Liver (tissue), 9 donors: ENCODE data around the gene FAM13A. TPM values are rescaled to one million over a fixed set of nuclear protein-coding genes. Genes with fewer than 3 reads are reported as not detected.

Experiments used
- DNase-seq: peaks from one replicate; pipeline ENCODE4 v3.0.0-alpha.2; 2017; ENCODE audit warnings: low spot score
- H3K27ac ChIP-seq, 2 donors: one replicate each; pipeline ENCODE4 v1.7.0; 2013; ENCODE audit warnings: inconsistent platforms in 2 of 2, low read length in 2 of 2, control low read depth in 1 of 2, low read depth in 1 of 2, mild to moderate bottlenecking in 1 of 2
- H3K27me3 ChIP-seq, 4 donors: one replicate each; pipeline versions ENCODE4 v1.6.1 to v1.7.0; 2013; ENCODE audit warnings: low read length in 3 of 4, inconsistent platforms in 1 of 4, mild to moderate bottlenecking in 1 of 4, moderate library complexity in 1 of 4; ENCODE audit not compliant: control insufficient read depth in 4 of 4, insufficient read depth in 4 of 4
- H3K36me3 ChIP-seq, 4 donors: one replicate each; pipeline versions ENCODE4 v1.6.1 to v1.7.0; 2013; ENCODE audit warnings: low read length in 3 of 4, mild to moderate bottlenecking in 3 of 4, low read depth in 1 of 4, moderate library complexity in 1 of 4; ENCODE audit not compliant: control insufficient read depth in 4 of 4, insufficient read depth in 3 of 4
- H3K4me1 ChIP-seq, 4 donors: one replicate each; pipeline versions ENCODE4 v1.6.1 to v1.7.0; 2013; ENCODE audit warnings: low read length in 3 of 4, mild to moderate bottlenecking in 3 of 4, moderate library complexity in 1 of 4; ENCODE audit not compliant: control insufficient read depth in 4 of 4, insufficient read depth in 4 of 4
- H3K4me3 ChIP-seq, 3 donors: one replicate each; pipeline versions ENCODE4 v1.6.1 to v1.7.0; 2013; ENCODE audit warnings: low read length in 3 of 3, control low read depth in 1 of 3, low read depth in 1 of 3, mild to moderate bottlenecking in 1 of 3
- H3K9ac ChIP-seq, 2 donors: one replicate each; pipeline ENCODE4 v1.7.0; 2013; ENCODE audit warnings: low read length in 2 of 2, mild to moderate bottlenecking in 2 of 2, moderate library complexity in 2 of 2, control low read depth in 1 of 2, low read depth in 1 of 2
- H3K9me3 ChIP-seq, 4 donors: one replicate each; pipeline versions ENCODE4 v1.6.1 to v1.7.0; 2013; ENCODE audit warnings: low read length in 3 of 4; ENCODE audit not compliant: control insufficient read depth in 4 of 4
- CTCF ChIP-seq: fragments of 150-350 bp; IDR thresholded peaks from 2 replicates; pipeline ENCODE4 v1.5.1; 2017; ENCODE audit warnings: improper control_type of control experiment, low read depth, low read length; ENCODE audit not compliant: missing input control
- EGR1 ChIP-seq, 2 donors: IDR thresholded peaks; 2 replicates each; pipeline ENCODE4 v1.6.1; 2016 to 2018; ENCODE audit warnings: antibody characterized with exemption in 2 of 2, low read depth in 2 of 2
- FOXA1 ChIP-seq: IDR thresholded peaks from 2 replicates; pipeline ENCODE4 v1.6.1; 2016; ENCODE audit warnings: antibody characterized with exemption
- FOXA2 ChIP-seq: IDR thresholded peaks from 2 replicates; pipeline ENCODE4 v1.6.1; 2016; ENCODE audit warnings: antibody characterized with exemption
- GABPA ChIP-seq, 2 donors: IDR thresholded peaks in 1 of 2; conservative IDR thresholded peaks in 1 of 2; 2 replicates each; pipeline ENCODE4 v1.6.1; 2016; ENCODE audit warnings: antibody characterized with exemption in 2 of 2, mild to moderate bottlenecking in 1 of 2, moderate library complexity in 1 of 2
- HNF4A ChIP-seq, 2 donors: conservative IDR thresholded peaks; 2 replicates each; pipeline ENCODE4 v1.6.1; 2016; ENCODE audit warnings: antibody characterized with exemption in 2 of 2, mild to moderate bottlenecking in 2 of 2
- HNF4G ChIP-seq: IDR thresholded peaks from 2 replicates; pipeline ENCODE4 v1.6.1; 2016; ENCODE audit warnings: antibody characterized with exemption
- JUND ChIP-seq, 2 donors: IDR thresholded peaks; 2 replicates each; pipeline ENCODE4 v1.6.1; 2016; ENCODE audit warnings: antibody characterized with exemption in 2 of 2
- NR2F2 ChIP-seq: IDR thresholded peaks from 2 replicates; pipeline ENCODE4 v1.6.1; 2016; ENCODE audit warnings: antibody characterized with exemption
- RAD21 ChIP-seq, 2 donors: IDR thresholded peaks; 2 replicates each; pipeline ENCODE4 v1.6.1; 2016; ENCODE audit warnings: antibody characterized with exemption in 2 of 2, mild to moderate bottlenecking in 2 of 2
- REST ChIP-seq: IDR thresholded peaks from 2 replicates; pipeline ENCODE4 v1.6.1; 2016; ENCODE audit warnings: antibody characterized with exemption, mild to moderate bottlenecking
- RXRA ChIP-seq, 2 donors: IDR thresholded peaks; 2 replicates each; pipeline ENCODE4 v1.6.1; 2017 to 2018; ENCODE audit warnings: antibody characterized with exemption in 2 of 2, mild to moderate bottlenecking in 1 of 2
- SP1 ChIP-seq: IDR thresholded peaks from 2 replicates; pipeline ENCODE4 v1.6.1; 2018; ENCODE audit warnings: antibody characterized with exemption, mild to moderate bottlenecking
- TAF1 ChIP-seq: conservative IDR thresholded peaks from 2 replicates; pipeline ENCODE4 v1.6.1; 2016; ENCODE audit warnings: antibody characterized with exemption, mild to moderate bottlenecking
- YY1 ChIP-seq: IDR thresholded peaks from 2 replicates; pipeline ENCODE4 v1.6.1; 2016; ENCODE audit warnings: antibody characterized with exemption, mild to moderate bottlenecking
- WGBS: extraction: QIAGEN DNeasy Blood & Tissue Kit; methylation state at CpG from one replicate; pipeline ENCODE4 v1.1.7; 2013; 5-methylcytosine and 5-hydroxymethylcytosine counted together
- polyA plus RNA-seq, 2 donors: library from polyadenylated mRNA; stranded (reverse) in 1 of 2; unstranded in 1 of 2; fragments of 200-250 nt in 1 of 2; fragments of >200 nt in 1 of 2; fragmentation: Nextera tagmentation in 1 of 2; extraction: Ambion mirVana in 1 of 2; gene quantifications; one replicate each; pipeline versions ENCODE4 v1.2.1 to v1.2.3, GENCODE V29; 2013 to 2015
- total RNA-seq, 2 donors: library from RNA; depleted of rRNA; stranded (reverse); fragments of >200 nt; gene quantifications; one replicate each; pipeline ENCODE4 v1.2.3, GENCODE V29; 2014
- TF ChIP-seq, protein P1 (sequence below): IDR thresholded peaks from 2 replicates; pipeline ENCODE4 v1.6.1; 2016; ENCODE audit warnings: antibody characterized with exemption
- TF ChIP-seq, protein P2 (sequence below): IDR thresholded peaks from 2 replicates; pipeline ENCODE4 v1.6.1; 2016; ENCODE audit warnings: antibody characterized with exemption
- TF ChIP-seq, protein P3 (sequence below): IDR thresholded peaks from 2 replicates; pipeline ENCODE4 v1.6.1; 2016; ENCODE audit warnings: antibody characterized with exemption
- donor health status: healthy.
- donor health status: healthy.
- donor health status: healthy.
- donor health status: healthy.
- donor health status: healthy.

The FAM13A gene
- total and polyA plus RNA-seq, 4 donors: 14.9 to 52.9 (median 27.6) TPM

- H3K9ac ChIP-seq: no peak overlapping the region
- DNase-seq: no peak
- H3K36me3 ChIP-seq: peaks cover 0 to 12% (median 8%) of the 10 kb centered on the region in 4 donors
- no peak for TF ChIP-seq JUND (IDR thresholded peaks at IDR 0.05)
- TF ChIP-seq RXRA (IDR thresholded peaks at IDR 0.05): no peak
- TF ChIP-seq EGR1 (IDR thresholded peaks at IDR 0.05; ENCODE audit: low read depth in 2 of 2): no peak
- no peak for TF ChIP-seq FOXA1
- TF ChIP-seq, protein P1, sequence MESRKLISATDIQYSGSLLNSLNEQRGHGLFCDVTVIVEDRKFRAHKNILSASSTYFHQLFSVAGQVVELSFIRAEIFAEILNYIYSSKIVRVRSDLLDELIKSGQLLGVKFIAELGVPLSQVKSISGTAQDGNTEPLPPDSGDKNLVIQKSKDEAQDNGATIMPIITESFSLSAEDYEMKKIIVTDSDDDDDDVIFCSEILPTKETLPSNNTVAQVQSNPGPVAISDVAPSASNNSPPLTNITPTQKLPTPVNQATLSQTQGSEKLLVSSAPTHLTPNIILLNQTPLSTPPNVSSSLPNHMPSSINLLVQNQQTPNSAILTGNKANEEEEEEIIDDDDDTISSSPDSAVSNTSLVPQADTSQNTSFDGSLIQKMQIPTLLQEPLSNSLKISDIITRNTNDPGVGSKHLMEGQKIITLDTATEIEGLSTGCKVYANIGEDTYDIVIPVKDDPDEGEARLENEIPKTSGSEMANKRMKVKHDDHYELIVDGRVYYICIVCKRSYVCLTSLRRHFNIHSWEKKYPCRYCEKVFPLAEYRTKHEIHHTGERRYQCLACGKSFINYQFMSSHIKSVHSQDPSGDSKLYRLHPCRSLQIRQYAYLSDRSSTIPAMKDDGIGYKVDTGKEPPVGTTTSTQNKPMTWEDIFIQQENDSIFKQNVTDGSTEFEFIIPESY: no peak
- TF ChIP-seq RAD21 (IDR thresholded peaks at IDR 0.05): no peak
- no peak for TF ChIP-seq NR2F2
- WGBS: 94% methylated on average over 1 of the region's 1 CpG
- no peak overlapping the region for H3K4me3 ChIP-seq
- no peak overlapping the region for H3K27ac ChIP-seq
- no peaks in the 10 kb centered on the region for H3K27me3 ChIP-seq
- no peaks in the 10 kb centered on the region for H3K4me1 ChIP-seq
- no peaks in the 10 kb centered on the region for H3K9me3 ChIP-seq
Observed at GRCh38 chr4:88786011-88786410, 271.0 kb downstream of the FAM13A start.

GRCh38 chr4:88780389-88780788 lies 276.6 kb downstream of the FAM13A start:
- peaks cover 1 to 4% (median 2%) of the 10 kb centered on the region in 4 donors for H3K36me3 ChIP-seq
- no peaks in the 10 kb centered on the region for H3K4me1 ChIP-seq
- no peak for TF ChIP-seq CTCF
- no peak for TF ChIP-seq SP1
- TF ChIP-seq JUND (IDR thresholded peaks at IDR 0.05): no peak
- no peak for TF ChIP-seq FOXA2
- no peak for TF ChIP-seq EGR1 (IDR thresholded peaks at IDR 0.05; ENCODE audit: low read depth in 2 of 2)
- TF ChIP-seq, protein P2, sequence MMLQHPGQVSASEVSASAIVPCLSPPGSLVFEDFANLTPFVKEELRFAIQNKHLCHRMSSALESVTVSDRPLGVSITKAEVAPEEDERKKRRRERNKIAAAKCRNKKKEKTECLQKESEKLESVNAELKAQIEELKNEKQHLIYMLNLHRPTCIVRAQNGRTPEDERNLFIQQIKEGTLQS: no peak
- no peak for TF ChIP-seq REST
- no peak for TF ChIP-seq RAD21 (IDR thresholded peaks at IDR 0.05)
- TF ChIP-seq GABPA (IDR thresholded peaks at IDR 0.05 in 1 of 2, conservative IDR thresholded peaks at IDR 0.05 in 1 of 2): no peak
- no peak for TF ChIP-seq TAF1
- no peak for TF ChIP-seq RXRA (IDR thresholded peaks at IDR 0.05)
- TF ChIP-seq HNF4G: no peak
- TF ChIP-seq, protein P3, sequence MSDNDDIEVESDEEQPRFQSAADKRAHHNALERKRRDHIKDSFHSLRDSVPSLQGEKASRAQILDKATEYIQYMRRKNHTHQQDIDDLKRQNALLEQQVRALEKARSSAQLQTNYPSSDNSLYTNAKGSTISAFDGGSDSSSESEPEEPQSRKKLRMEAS: no peak
- TF ChIP-seq NR2F2: no peak
- no peak for TF ChIP-seq FOXA1
- TF ChIP-seq HNF4A (conservative IDR thresholded peaks at IDR 0.05): no peak
- TF ChIP-seq YY1: no peak
- H3K9me3 ChIP-seq: no peaks in the 10 kb centered on the region
- H3K27ac ChIP-seq: no peak overlapping the region
- 96% methylated on average over 1 of the region's 1 CpG for WGBS
- H3K27me3 ChIP-seq: no peaks in the 10 kb centered on the region
- no peak for DNase-seq
- H3K4me3 ChIP-seq: no peak overlapping the region
- no peak overlapping the region for H3K9ac ChIP-seq
